ENCODE measurements around the gene ERICH2. TPM values are rescaled to one million over a fixed set of nuclear protein-coding genes. Genes with fewer than 3 reads are reported as not detected.
"Not testable (repeated sequence)": the region's sequence is repeated elsewhere in the genome, so short reads cannot be mapped to it uniquely, and the experiment has no call there.

The ERICH2 gene
- total RNA-seq, 1 donor from 2014 or later, result 2.6 TPM

DNA sequence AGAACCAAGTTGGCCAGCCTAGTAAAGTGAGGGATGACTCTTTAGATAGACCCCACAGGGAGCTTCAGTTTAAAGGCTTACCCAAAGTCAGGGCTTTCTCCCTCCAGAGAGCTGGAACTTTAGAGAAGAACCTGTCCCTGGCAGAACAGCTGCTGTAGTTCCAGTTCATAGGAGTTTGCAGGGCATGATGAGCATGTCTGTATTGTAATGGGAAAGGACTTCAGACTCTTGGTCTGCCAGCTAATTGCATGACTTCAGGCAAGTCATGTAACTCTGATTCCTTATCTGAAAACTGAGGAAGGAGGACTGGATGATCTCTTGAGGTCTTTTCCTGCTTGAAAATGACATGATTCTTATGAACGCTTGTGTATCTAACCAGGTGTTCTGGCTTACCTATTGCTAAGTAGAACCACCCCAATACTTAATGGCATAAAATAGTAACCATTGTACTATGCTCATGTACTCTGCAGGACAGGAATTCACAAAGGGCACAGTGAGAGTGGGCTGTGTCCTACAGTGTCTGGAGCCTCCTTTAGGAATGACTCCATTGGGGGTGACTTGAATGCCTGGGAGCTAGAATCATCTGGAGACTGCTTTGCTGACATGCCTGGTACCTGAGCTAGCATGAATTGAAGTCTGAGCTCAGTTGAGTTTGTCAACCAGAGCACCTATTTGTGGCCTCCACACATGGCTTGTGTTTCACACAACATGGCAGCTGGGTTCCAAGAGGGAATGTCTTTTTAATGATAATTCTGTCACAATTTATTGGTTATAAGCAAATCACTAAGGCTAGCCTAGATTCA, 36.2 kb upstream of the ERICH2 start:
- peaks cover 6% of the 10 kb centered on the region for H3K9me3 Mint-ChIP-seq (ENCODE audit: low read depth)

DNA sequence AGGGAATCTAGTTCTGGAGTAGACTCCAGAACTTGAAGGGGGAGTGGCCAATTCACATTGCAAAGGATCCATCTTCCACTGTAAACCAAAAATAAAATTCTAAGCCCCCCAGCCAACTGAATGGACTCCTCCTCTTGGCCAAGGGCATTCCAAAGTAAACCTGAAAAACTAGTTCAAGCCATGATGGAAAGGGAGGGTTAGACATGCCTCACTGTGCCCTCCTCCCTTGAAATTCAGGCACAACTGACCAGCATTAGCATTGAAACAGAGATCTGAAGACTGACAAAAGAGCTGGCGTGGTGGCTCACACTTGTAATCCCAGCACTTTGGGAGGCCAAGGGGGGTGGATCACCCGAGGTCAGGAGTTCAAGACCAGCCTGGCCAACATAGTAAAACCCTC, 35.6 kb upstream of the ERICH2 start:
- Mint-ChIP-seq H3K27me3 (ENCODE audit: low read depth) (peaks cover 16% of the 10 kb centered on the region), H3K4me1 (ENCODE audit: low read depth) (peaks cover 17% of the 10 kb centered on the region)
- not testable (repeated sequence) for H3K36me3 Mint-ChIP-seq (ENCODE audit: low read depth); H3K4me3 Mint-ChIP-seq (ENCODE audit: unreplicated experiment); DNase-seq (ENCODE audit: low spot score); H3K27ac Mint-ChIP-seq (ENCODE audit: unreplicated experiment); H3K9me3 Mint-ChIP-seq (ENCODE audit: low read depth)

More for the DNA sequence above, 36.2 kb upstream of the ERICH2 start:
- peaks cover 11% of the 10 kb centered on the region for H3K4me1 Mint-ChIP-seq (ENCODE audit: low read depth)
- H3K36me3 Mint-ChIP-seq (ENCODE audit: low read depth), result no peaks in the 10 kb centered on the region
- H3K27me3 Mint-ChIP-seq (ENCODE audit: low read depth), result peaks cover 21% of the 10 kb centered on the region
- H3K27ac Mint-ChIP-seq (ENCODE audit: unreplicated experiment), result no peak overlapping the region
- H3K4me3 Mint-ChIP-seq (ENCODE audit: unreplicated experiment), result no peak overlapping the region
- TF ChIP-seq, protein P1, sequence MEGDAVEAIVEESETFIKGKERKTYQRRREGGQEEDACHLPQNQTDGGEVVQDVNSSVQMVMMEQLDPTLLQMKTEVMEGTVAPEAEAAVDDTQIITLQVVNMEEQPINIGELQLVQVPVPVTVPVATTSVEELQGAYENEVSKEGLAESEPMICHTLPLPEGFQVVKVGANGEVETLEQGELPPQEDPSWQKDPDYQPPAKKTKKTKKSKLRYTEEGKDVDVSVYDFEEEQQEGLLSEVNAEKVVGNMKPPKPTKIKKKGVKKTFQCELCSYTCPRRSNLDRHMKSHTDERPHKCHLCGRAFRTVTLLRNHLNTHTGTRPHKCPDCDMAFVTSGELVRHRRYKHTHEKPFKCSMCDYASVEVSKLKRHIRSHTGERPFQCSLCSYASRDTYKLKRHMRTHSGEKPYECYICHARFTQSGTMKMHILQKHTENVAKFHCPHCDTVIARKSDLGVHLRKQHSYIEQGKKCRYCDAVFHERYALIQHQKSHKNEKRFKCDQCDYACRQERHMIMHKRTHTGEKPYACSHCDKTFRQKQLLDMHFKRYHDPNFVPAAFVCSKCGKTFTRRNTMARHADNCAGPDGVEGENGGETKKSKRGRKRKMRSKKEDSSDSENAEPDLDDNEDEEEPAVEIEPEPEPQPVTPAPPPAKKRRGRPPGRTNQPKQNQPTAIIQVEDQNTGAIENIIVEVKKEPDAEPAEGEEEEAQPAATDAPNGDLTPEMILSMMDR (IDR thresholded peaks at IDR 0.05), result no peak
- DNase-seq (ENCODE audit: low spot score), result no peak

DNA sequence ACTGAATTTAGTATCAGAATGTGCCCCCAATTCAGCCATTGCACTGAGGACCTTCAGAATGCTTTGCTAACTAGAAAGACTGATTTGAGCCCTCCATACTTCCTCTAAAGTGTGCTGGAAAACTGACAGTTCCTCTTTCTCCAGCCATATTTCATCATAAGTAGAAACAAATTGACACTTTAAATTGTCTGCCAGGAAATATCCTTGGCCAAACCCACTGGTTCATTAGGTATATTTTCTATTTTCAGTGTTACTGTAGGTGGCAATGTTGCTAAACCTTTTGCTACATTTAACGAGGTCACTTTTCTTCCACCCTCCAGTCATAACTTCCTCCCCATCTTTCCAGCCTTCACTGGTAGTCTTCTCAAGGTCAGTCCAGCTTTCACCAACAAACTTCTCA, 33.5 kb upstream of the ERICH2 start:
- Mint-ChIP-seq H3K4me3 (ENCODE audit: unreplicated experiment) (no peak overlapping the region), H3K9me3 (ENCODE audit: low read depth) (peaks cover 6% of the 10 kb centered on the region), H3K27me3 (ENCODE audit: low read depth) (peaks cover 13% of the 10 kb centered on the region), H3K4me1 (ENCODE audit: low read depth) (peaks cover 18% of the 10 kb centered on the region), H3K27ac (ENCODE audit: unreplicated experiment) (no peak overlapping the region), H3K36me3 (ENCODE audit: low read depth) (no peaks in the 10 kb centered on the region)
- no peak for DNase-seq (ENCODE audit: low spot score)
- TF ChIP-seq, protein P1 (IDR thresholded peaks at IDR 0.05), result no peak

DNA sequence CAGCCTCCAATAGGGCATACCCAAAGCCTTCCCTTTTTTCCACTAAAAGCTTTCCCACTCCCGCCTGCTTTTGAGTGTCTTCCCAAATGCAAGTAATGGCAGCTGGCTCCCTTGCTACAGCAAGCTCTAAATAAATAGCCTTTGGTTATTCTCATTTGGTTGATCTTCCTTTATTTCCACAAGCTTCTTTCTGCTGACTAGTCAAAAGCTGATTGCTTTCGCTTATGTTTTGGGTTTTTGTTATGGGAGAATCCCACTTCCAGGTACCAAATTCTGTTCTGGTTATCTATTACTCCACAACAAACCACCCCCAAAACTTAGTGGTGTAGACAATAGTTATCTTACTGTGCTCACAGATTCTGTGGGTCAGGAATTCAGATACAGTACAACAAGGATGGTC, 32.8 kb upstream of the ERICH2 start:
- peaks cover 18% of the 10 kb centered on the region for H3K4me1 Mint-ChIP-seq (ENCODE audit: low read depth)
- TF ChIP-seq, protein P1 (IDR thresholded peaks at IDR 0.05), result no peak
- H3K27ac Mint-ChIP-seq (ENCODE audit: unreplicated experiment), result no peak overlapping the region
- no peak overlapping the region for H3K4me3 Mint-ChIP-seq (ENCODE audit: unreplicated experiment)
- DNase-seq (ENCODE audit: low spot score), result no peak
- peaks cover 6% of the 10 kb centered on the region for H3K9me3 Mint-ChIP-seq (ENCODE audit: low read depth)
- H3K27me3 Mint-ChIP-seq (ENCODE audit: low read depth), result peaks cover 12% of the 10 kb centered on the region
- H3K36me3 Mint-ChIP-seq (ENCODE audit: low read depth), result no peaks in the 10 kb centered on the region

DNA sequence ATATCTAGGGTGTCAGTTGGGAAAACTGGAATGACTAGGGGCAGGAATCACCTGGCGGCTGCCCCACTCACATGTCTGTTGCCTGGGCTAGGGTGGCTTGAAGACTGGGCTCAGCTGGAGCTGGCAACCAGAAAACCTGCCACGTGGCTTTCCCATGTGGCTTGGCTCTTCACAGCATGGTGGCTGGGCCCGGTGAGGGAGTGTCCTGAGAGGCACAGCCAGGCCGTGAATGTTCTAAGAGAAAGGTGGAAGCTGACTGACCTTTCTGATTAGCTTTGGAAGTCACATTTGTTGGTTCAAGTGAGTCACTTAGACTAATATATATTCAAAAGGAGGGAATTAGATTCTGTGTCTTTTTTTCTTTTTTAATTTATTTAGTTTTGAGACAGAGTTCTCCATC, 32.4 kb upstream of the ERICH2 start:
- Mint-ChIP-seq H3K36me3 (ENCODE audit: low read depth) (no peaks in the 10 kb centered on the region), H3K27me3 (ENCODE audit: low read depth) (peaks cover 9% of the 10 kb centered on the region), H3K9me3 (ENCODE audit: low read depth) (peaks cover 6% of the 10 kb centered on the region), H3K4me3 (ENCODE audit: unreplicated experiment) (no peak overlapping the region), H3K4me1 (ENCODE audit: low read depth) (peaks cover 18% of the 10 kb centered on the region), H3K27ac (ENCODE audit: unreplicated experiment) (no peak overlapping the region)
- TF ChIP-seq, protein P1 (IDR thresholded peaks at IDR 0.05), result no peak
- DNase-seq (ENCODE audit: low spot score), result no peak

DNA sequence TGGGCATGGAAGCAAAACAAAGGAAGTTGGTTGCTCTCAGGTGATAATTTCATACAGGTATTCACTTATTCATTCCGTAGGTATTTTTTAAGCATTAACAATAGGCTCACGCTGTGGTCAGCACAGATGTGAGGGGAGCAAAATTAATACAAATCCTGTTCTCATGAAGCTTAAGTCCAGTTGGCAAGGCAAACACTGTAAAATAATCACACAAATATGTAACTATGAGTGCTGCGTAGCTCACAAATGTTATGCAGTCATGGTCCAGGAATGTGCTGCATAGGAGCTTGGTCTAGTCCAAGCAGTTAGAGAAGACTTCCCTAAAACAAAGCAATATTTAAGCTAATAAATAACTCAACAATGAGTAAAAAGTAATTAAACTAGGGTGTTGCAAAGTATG, 31.1 kb upstream of the ERICH2 start:
- Mint-ChIP-seq H3K9me3 (ENCODE audit: low read depth) (peaks cover 6% of the 10 kb centered on the region), H3K36me3 (ENCODE audit: low read depth) (no peaks in the 10 kb centered on the region), H3K27ac (ENCODE audit: unreplicated experiment) (peak overlapping the region; percentile 94), H3K4me1 (ENCODE audit: low read depth) (peaks cover 18% of the 10 kb centered on the region), H3K4me3 (ENCODE audit: unreplicated experiment) (no peak overlapping the region), H3K27me3 (ENCODE audit: low read depth) (peaks cover 2% of the 10 kb centered on the region)
- TF ChIP-seq, protein P1 (IDR thresholded peaks at IDR 0.05), result no peak
- DNase-seq (ENCODE audit: low spot score), result no peak

Data from chondrocyte (in vitro differentiated cells).